Measurements from ENCODE around the gene RAD51B. TPM values are rescaled to one million over a fixed set of nuclear protein-coding genes. Genes with fewer than 3 reads are reported as not detected.
"Not testable (repeated sequence)": the region's sequence is repeated elsewhere in the genome, so short reads cannot be mapped to it uniquely, and the experiment has no call there.

The RAD51B gene
- total and polyA plus RNA-seq, 2 experiments from 2014 or later = 11.7 to 17.8 TPM

DNA sequence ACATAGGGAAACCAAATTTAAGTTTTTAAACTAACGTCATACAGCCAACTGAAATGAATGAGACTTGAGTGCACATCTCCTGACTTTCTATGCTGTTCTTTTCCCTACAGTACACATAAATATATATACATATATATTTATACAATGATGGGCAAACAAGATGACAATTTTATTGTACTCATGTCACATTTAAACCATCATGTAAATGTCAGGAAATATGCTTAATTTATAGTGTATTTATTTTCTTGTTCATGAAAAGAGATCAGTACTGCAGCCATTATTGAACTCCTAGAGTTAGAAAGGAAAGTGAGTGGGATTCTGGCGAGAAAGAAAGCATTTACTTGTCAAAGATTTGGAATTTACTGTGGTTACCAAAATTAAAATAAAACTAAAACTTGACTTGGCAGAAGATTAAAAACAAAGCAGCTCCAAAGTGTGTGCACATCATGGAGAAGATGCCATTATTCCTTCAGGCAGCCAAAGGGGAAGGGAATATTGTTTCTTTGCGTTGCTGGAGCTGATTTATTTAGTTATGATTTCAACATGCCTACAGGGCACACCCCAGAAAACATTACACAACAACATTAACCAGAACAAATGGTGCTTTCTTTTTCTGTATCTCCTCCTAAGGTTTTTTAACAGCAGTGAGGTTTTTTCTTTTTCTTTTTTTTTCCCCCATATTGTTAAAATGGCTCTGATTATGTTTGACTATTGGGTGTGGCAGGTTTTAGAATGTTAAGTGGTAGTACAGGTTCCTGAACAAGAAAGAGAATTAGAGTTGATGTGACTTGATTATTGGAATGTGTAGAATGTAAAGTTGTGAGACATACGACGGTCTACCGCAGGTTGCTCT, 144.6 kb downstream of the RAD51B start:
- Histone ChIP-seq H3K4me1 (ENCODE audit: low read depth) (no peaks in the 10 kb centered on the region), H3K27me3 (no peaks in the 10 kb centered on the region), H3K27ac (no peak overlapping the region), H3K9me3 (ENCODE audit: low read depth) (no peaks in the 10 kb centered on the region), H3K36me3 (no peaks in the 10 kb centered on the region), H3K4me3 (no peak overlapping the region)
- DNase-seq (ENCODE audit: low read depth in 1 of 2, low spot score in 1 of 2) = peak in 1 of 2 donors; percentile 81
- TF ChIP-seq, protein P1, sequence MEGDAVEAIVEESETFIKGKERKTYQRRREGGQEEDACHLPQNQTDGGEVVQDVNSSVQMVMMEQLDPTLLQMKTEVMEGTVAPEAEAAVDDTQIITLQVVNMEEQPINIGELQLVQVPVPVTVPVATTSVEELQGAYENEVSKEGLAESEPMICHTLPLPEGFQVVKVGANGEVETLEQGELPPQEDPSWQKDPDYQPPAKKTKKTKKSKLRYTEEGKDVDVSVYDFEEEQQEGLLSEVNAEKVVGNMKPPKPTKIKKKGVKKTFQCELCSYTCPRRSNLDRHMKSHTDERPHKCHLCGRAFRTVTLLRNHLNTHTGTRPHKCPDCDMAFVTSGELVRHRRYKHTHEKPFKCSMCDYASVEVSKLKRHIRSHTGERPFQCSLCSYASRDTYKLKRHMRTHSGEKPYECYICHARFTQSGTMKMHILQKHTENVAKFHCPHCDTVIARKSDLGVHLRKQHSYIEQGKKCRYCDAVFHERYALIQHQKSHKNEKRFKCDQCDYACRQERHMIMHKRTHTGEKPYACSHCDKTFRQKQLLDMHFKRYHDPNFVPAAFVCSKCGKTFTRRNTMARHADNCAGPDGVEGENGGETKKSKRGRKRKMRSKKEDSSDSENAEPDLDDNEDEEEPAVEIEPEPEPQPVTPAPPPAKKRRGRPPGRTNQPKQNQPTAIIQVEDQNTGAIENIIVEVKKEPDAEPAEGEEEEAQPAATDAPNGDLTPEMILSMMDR (IDR thresholded peaks at IDR 0.05; ENCODE audit: low read depth, low read length) = no peak

DNA sequence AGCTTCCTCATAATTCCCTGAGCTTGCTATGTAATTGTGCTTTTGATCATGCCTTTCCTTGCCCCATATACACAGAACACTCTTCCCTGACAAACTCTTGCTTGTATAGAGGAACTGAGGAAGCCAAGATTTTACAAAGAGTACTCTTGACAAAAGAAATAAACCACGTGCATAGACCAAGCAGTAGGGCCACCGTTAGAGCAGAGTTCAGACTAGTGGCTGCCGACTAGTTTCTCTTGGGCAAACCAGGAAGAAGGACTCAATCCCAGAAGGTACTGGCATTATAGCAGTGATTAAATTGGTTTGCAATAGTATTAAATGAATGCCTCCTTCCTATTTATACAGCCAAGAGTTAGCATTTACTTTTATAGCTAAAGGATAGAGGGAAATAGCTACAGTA, 146.1 kb downstream of the RAD51B start:
- Histone ChIP-seq H3K4me3 (no peak overlapping the region), H3K4me1 (ENCODE audit: low read depth) (no peaks in the 10 kb centered on the region), H3K27me3 (no peaks in the 10 kb centered on the region), H3K27ac (no peak overlapping the region), H3K36me3 (no peaks in the 10 kb centered on the region), H3K9me3 (ENCODE audit: low read depth) (no peaks in the 10 kb centered on the region)
- TF ChIP-seq, protein P1 (IDR thresholded peaks at IDR 0.05; ENCODE audit: low read depth, low read length) = no peak
- no peak for DNase-seq (ENCODE audit: low read depth in 1 of 2, low spot score in 1 of 2)

DNA sequence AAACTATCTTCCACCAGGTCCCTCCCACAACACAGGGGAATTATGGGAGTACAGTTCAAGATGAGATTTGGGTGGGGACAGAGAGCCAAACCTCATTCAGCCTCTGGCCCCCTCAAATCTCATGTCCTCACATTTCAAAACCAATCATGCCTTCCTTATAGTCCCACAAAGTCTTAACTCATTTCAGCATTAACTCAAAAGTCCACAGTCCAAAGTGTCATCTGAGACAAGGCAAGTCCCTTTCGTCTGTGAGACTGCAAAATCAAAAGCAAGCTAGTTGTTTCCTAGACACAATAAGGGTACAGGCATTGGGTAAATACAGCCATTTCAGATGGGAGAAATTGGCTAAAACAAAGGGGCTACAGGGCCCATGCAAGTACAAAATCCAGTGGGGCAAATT, 147.6 kb downstream of the RAD51B start:
- H3K4me3 ChIP-seq = no peak overlapping the region
- no peaks in the 10 kb centered on the region for H3K36me3 ChIP-seq

DNA sequence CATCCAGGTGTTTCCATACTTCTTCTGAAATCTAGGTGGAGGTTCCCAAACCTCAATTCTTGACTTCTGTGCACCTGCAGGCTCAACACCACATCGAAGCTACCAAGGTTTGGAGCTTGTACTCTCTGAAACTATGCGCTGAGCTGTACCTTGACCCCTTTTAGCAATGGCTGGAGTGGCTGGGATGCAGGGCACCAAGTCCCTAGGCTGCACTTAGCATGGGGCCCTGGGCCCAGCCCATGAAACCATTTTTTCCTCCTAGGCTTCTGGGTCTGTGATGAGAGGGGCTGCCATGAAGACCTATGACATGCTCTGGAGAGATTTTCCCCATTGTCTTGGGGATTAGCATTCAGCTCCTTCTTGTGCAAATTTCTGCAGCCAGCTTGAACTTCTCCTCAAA, 148.4 kb downstream of the RAD51B start:
- H3K27me3 ChIP-seq; H3K9me3 ChIP-seq (ENCODE audit: low read depth); H3K36me3 ChIP-seq; DNase-seq (ENCODE audit: low read depth in 1 of 2, low spot score in 1 of 2); H3K4me1 ChIP-seq (ENCODE audit: low read depth); H3K4me3 ChIP-seq; H3K27ac ChIP-seq: not testable (repeated sequence)

More for the DNA sequence above, 147.6 kb downstream of the RAD51B start:
- TF ChIP-seq, protein P1 (IDR thresholded peaks at IDR 0.05; ENCODE audit: low read depth, low read length) = no peak
- no peak for DNase-seq (ENCODE audit: low read depth in 1 of 2, low spot score in 1 of 2)
- no peak overlapping the region for H3K27ac ChIP-seq
- no peaks in the 10 kb centered on the region for H3K4me1 ChIP-seq (ENCODE audit: low read depth)
- H3K27me3 ChIP-seq = no peaks in the 10 kb centered on the region
- H3K9me3 ChIP-seq (ENCODE audit: low read depth) = no peaks in the 10 kb centered on the region

DNA sequence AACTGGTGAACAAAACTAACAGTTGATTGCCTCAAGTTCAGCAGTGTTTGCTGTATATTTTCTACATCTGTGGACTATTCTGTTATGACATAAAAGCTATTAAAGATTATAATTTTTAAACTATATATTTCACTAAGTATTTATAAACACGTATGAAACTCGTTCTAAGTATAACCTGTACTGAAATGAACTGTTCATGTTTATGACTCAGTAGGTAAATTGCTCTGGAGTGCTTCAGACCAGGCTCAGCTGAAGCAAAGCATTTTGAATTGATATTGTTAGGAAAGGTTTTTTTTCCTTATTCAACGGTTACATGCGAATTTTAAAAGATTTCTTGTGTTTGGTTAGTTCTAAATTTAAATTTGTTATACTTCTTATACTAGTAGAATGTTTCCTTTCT, 151.3 kb downstream of the RAD51B start:
- Histone ChIP-seq H3K36me3 (no peaks in the 10 kb centered on the region), H3K4me3 (no peak overlapping the region), H3K27ac (no peak overlapping the region), H3K9me3 (ENCODE audit: low read depth) (no peaks in the 10 kb centered on the region), H3K4me1 (ENCODE audit: low read depth) (no peaks in the 10 kb centered on the region), H3K27me3 (no peaks in the 10 kb centered on the region)
- DNase-seq (ENCODE audit: low read depth in 1 of 2, low spot score in 1 of 2) = no peak
- TF ChIP-seq, protein P1 (IDR thresholded peaks at IDR 0.05; ENCODE audit: low read depth, low read length) = no peak
